SU-DHL-6 (cell line): Measurements from ENCODE around the gene CAP1.
A peak's percentile ranks its signal among the peaks of the same experiment; 100 is the strongest.

ENCODE experiments used
- H2AFZ ChIP-seq: fragments of 200-600 bp; sonication (generic); 2 replicates; pipeline ENCODE4 v1.6.1; 2014; ENCODE audit warnings: low read depth, mild to moderate bottlenecking, moderate library complexity, mixed read lengths, antibody characterized with exemption, low read length; ENCODE audit not compliant: severe bottlenecking
- H3F3A ChIP-seq: fragments of 200-600 bp; shearing (Covaris generic); 2 replicates; pipeline ENCODE4 v1.6.0; 2016; ENCODE audit warnings: antibody characterized with exemption, mild to moderate bottlenecking; ENCODE audit not compliant: insufficient read depth
- H3K27ac ChIP-seq: fragments of 200-600 bp; sonication (generic); 2 replicates; pipeline ENCODE4 v1.5.1; 2016; ENCODE audit warnings: low read depth, mild to moderate bottlenecking, low read length, moderate library complexity, mixed read lengths
- H3K27me3 ChIP-seq: fragments of 200-600 bp; sonication (generic), shearing (Covaris generic); 2 replicates; pipeline ENCODE4 v1.6.0; 2014; ENCODE audit warnings: mild to moderate bottlenecking, low read length
- H3K36me3 ChIP-seq: fragments of 200-600 bp; sonication (generic); 2 replicates; pipeline ENCODE4 v1.6.1; 2014; ENCODE audit warnings: mild to moderate bottlenecking, low read length, mixed read lengths
- H3K4me2 ChIP-seq: fragments of 300-600, 200-600 bp; shearing (Covaris generic), sonication (generic); 2 replicates; pipeline ENCODE4 v1.6.0; 2014; ENCODE audit warnings: low read length, low read depth, mild to moderate bottlenecking; ENCODE audit not compliant: poor library complexity, severe bottlenecking
- H3K4me3 ChIP-seq: fragments of 200-600 bp; sonication (generic); 2 replicates; pipeline ENCODE4 v1.5.1; 2014; ENCODE audit warnings: antibody characterized with exemption, low read length, mild to moderate bottlenecking, mixed read lengths; ENCODE audit not compliant: insufficient read depth, poor library complexity, severe bottlenecking
- H3K79me2 ChIP-seq: fragments of 200-600 bp; sonication (generic); 2 replicates; pipeline ENCODE4 v1.6.1; 2014; ENCODE audit warnings: mild to moderate bottlenecking, low read length, moderate library complexity; ENCODE audit not compliant: insufficient read depth
- H3K9ac ChIP-seq: fragments of 200-600 bp; sonication (generic); 2 replicates; pipeline ENCODE4 v1.7.0; 2014; ENCODE audit warnings: mild to moderate bottlenecking, low read length
- H3K9me2 ChIP-seq: fragments of 200-600 bp; sonication (generic); replicated peaks from 2 replicates; pipeline ENCODE4 v1.6.1; 2014; ENCODE audit warnings: low read length; ENCODE audit not compliant: insufficient read depth
- H3K9me3 ChIP-seq: fragments of 200-600 bp; sonication (generic); 2 replicates; pipeline ENCODE4 v1.6.1; 2014; ENCODE audit warnings: low read length, mixed read lengths; ENCODE audit not compliant: insufficient read depth
- H4K20me1 ChIP-seq: fragments of 200-600 bp; sonication (generic); 2 replicates; pipeline ENCODE4 v1.6.1; 2014; ENCODE audit warnings: low read depth, mild to moderate bottlenecking, antibody characterized with exemption, low read length, moderate library complexity, mixed read lengths
- EZH2phosphoT487 ChIP-seq: fragments of 200-600 bp; sonication (generic), shearing (Covaris generic); conservative IDR thresholded peaks from 2 replicates; pipeline ENCODE4 v1.6.1; 2018; ENCODE audit warnings: mild to moderate bottlenecking, antibody characterized with exemption, low read length, moderate library complexity, mixed read lengths
- TF ChIP-seq, protein P1 (sequence below): fragments of 200-600 bp; sonication (generic); IDR thresholded peaks from one replicate; pipeline ENCODE4 v1.5.1; 2017; ENCODE audit warnings: antibody characterized with exemption, mild to moderate bottlenecking, low read length, moderate library complexity; ENCODE audit not compliant: insufficient read depth, poor library complexity, severe bottlenecking

Gene CAP1

DNA sequence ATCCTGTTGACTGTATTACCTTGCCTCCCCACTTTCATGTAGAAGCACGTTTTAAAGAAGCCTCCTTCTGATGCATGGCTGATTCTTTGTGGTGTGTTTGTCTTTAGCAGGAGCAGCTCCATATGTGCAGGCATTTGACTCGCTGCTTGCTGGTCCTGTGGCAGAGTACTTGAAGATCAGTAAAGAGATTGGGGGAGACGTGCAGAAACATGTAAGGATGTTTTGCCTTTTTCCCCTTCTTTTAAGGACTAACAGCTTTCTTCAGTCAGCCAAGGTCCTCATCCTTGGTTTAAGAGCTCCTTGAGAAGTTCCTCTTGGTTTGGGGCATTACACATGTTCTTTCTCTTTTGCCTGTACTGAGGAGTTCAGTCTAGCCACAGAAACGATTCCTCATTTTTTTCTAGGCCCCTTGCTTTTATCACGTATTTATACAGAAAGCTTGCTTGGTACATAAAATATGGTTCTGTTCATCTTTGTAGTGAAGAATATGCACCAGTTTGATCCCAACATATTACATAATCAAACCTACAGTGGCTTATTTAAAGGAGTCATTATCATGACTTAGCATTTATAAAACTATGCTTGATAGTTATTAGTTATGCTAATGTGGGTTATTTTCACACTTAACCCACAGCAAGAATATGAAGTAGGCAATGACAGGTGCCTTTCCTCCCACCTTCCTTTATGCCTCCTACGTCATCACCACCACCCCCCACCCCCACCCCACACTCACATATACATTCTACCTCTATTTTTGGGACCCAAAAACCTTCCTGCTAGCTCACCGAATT is 19.6 kb downstream of the CAP1 start:
- H2AFZ ChIP-seq: no peak overlapping the region
- H3K27ac ChIP-seq: peak overlapping the region; percentile 90
- no peaks in the 10 kb centered on the region for H3K9me2 ChIP-seq
- TF ChIP-seq, protein P1, sequence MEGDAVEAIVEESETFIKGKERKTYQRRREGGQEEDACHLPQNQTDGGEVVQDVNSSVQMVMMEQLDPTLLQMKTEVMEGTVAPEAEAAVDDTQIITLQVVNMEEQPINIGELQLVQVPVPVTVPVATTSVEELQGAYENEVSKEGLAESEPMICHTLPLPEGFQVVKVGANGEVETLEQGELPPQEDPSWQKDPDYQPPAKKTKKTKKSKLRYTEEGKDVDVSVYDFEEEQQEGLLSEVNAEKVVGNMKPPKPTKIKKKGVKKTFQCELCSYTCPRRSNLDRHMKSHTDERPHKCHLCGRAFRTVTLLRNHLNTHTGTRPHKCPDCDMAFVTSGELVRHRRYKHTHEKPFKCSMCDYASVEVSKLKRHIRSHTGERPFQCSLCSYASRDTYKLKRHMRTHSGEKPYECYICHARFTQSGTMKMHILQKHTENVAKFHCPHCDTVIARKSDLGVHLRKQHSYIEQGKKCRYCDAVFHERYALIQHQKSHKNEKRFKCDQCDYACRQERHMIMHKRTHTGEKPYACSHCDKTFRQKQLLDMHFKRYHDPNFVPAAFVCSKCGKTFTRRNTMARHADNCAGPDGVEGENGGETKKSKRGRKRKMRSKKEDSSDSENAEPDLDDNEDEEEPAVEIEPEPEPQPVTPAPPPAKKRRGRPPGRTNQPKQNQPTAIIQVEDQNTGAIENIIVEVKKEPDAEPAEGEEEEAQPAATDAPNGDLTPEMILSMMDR: no peak
- no peak for TF ChIP-seq EZH2phosphoT487
- H3K4me2 ChIP-seq: peak overlapping the region; percentile 65
- H3K27me3 ChIP-seq: no peaks in the 10 kb centered on the region
- peak overlapping the region; percentile 31 for H3K4me3 ChIP-seq
- no peaks in the 10 kb centered on the region for H4K20me1 ChIP-seq
- H3K79me2 ChIP-seq: peaks cover 43% of the 10 kb centered on the region
- H3K9ac ChIP-seq: peak overlapping the region; percentile 37
- H3K9me3 ChIP-seq: no peaks in the 10 kb centered on the region
- H3K36me3 ChIP-seq: peaks cover 42% of the 10 kb centered on the region
- H3F3A ChIP-seq: peaks cover 43% of the 10 kb centered on the region

DNA sequence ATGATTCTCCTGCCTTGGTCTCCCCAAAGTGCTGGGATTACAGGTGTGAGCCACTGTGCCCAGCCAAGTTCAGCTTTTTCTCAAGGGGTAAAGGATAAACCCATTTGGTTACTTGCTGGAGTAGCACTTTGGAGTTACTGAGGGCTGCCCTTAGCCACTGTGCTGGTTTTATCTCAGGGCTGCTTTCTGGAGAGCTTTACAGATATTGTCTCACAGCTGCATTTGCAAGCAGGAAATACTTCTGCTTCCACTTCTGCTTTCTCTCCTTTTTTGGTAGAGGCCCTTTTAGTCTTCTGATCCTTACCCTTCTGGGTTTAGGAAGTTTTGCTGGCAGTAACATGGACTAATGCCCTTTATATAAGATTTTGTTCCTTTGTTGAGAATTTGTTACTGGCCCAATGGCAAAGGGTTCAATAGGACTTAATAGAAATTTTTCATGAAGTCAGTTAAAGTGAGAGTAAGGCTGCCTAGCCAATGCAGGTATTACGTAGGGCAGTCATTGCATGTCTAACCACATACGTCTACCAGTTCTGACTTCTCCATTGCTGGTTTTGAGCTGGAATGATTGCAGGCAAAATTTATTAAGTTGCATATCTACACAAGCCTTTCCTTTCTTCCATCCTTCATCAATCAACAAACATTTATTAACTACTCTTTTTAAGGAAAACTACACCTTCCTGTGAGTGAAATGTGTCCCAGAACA is 24.4 kb downstream of the CAP1 start:
- Histone ChIP-seq H3K79me2 (no peaks in the 10 kb centered on the region; the same call in 1 of the 2 replicates), H3K4me2 (peak overlapping the region; percentile 49), H3K27ac (peak overlapping the region; percentile 93), H3K36me3 (peaks cover 73% of the 10 kb centered on the region), H3K9me2 (no peaks in the 10 kb centered on the region), H3F3A (peaks cover 29% of the 10 kb centered on the region), H3K27me3 (no peaks in the 10 kb centered on the region), H4K20me1 (no peaks in the 10 kb centered on the region), H3K9me3 (no peaks in the 10 kb centered on the region), H3K4me3 (no peak overlapping the region), H2AFZ (no peak overlapping the region), H3K9ac (peak overlapping the region; percentile 33; the same call in 1 of the 2 replicates)
- TF ChIP-seq, protein P1: no peak
- no peak for TF ChIP-seq EZH2phosphoT487

DNA sequence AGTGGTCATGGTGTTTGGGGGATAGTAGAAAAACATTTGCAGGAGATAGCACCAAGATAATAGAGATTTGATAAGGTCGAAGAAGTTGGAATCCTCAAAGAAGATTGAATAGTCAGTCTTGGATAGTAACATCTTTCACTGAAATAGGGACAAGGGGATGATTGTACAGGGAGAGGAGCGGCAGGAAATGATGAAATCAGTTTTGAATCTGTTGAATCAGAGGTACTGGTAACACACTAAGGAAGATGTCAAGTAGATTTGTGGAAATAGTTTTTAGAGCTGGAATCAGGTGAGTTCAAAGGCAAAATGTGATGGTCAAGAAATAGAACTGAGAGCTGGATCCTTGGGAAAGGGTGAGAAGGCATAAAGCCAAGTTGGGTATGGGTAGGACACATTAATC is 26.5 kb downstream of the CAP1 start:
- Histone ChIP-seq H3K4me2 (no peak overlapping the region), H2AFZ (no peak overlapping the region), H3K9me2 (no peaks in the 10 kb centered on the region), H3K27me3 (no peaks in the 10 kb centered on the region), H3K79me2 (no peaks in the 10 kb centered on the region; the same call in 1 of the 2 replicates), H4K20me1 (no peaks in the 10 kb centered on the region), H3K27ac (no peak overlapping the region), H3K36me3 (peaks cover 66% of the 10 kb centered on the region), H3K9me3 (no peaks in the 10 kb centered on the region), H3K9ac (no peak overlapping the region), H3K4me3 (no peak overlapping the region), H3F3A (peaks cover 14% of the 10 kb centered on the region)
- no peak for TF ChIP-seq EZH2phosphoT487
- TF ChIP-seq, protein P1: no peak
